K562 (cell line): Measurements from ENCODE around the gene USP37.

ENCODE experiments used
- ARID1B ChIP-seq: fragments of 450-650 bp; IDR thresholded peaks from 2 replicates; pipeline ENCODE4 v1.6.1; 2016; ENCODE audit warnings: antibody characterized with exemption, mild to moderate bottlenecking, inconsistent platforms
- BDP1 ChIP-seq: IDR thresholded peaks from 3 replicates; pipeline ENCODE4 v1.6.1; 2011; ENCODE audit not compliant: insufficient read length, insufficient read depth
- CHD2 ChIP-seq: IDR thresholded peaks from 2 replicates; pipeline ENCODE4 v1.6.1; 2011; ENCODE audit warnings: low read depth, low read length
- CXXC5 ChIP-seq: fragments of 250-450 bp; sonication (Bioruptor Pico); IDR thresholded peaks from 2 replicates; pipeline ENCODE4 v1.8.0; 2022; ENCODE audit warnings: inconsistent platforms, mild to moderate bottlenecking, moderate library complexity
- JUND ChIP-seq, 2 experiments: IDR thresholded peaks; 2 replicates in 1 of 2; 3 replicates in 1 of 2; pipeline ENCODE4 v1.6.1; 2011; ENCODE audit warnings: borderline replicate concordance in 2 of 2, low read depth in 2 of 2, low read length in 2 of 2, improper control_type of control experiment in 1 of 2, missing biosample characterization in 1 of 2, missing genetic modification characterization in 1 of 2, missing genetic modification reagents in 1 of 2
- MEF2D ChIP-seq: conservative IDR thresholded peaks from 2 replicates; pipeline ENCODE4 v1.6.1; 2016; ENCODE audit warnings: low read depth, missing genetic modification characterization, missing compliant biosample characterization
- POLR2AphosphoS5 ChIP-seq: IDR thresholded peaks from 2 replicates; pipeline ENCODE4 v1.6.1; 2011; ENCODE audit warnings: mild to moderate bottlenecking, low read depth, low read length, moderate library complexity; ENCODE audit not compliant: control insufficient read depth, insufficient read depth
- RFX1 ChIP-seq: fragments of 450-650 bp; IDR thresholded peaks from 2 replicates; pipeline ENCODE4 v1.6.1; 2016; ENCODE audit warnings: mild to moderate bottlenecking, moderate library complexity
- TBP ChIP-seq: optimal IDR thresholded peaks from 2 replicates; pipeline ENCODE3; 2011; ENCODE audit warnings: low read depth, low read length, improper control_type of control experiment
- ZNF134 ChIP-seq: fragments of 250-450 bp; sonication (Bioruptor Pico); conservative IDR thresholded peaks from 2 replicates; pipeline ENCODE4 v1.4.0; 2020
- TF ChIP-seq, protein P1 (sequence below): fragments of 450-650 bp; IDR thresholded peaks from 2 replicates; pipeline ENCODE4 v1.6.1; 2016

DNA sequence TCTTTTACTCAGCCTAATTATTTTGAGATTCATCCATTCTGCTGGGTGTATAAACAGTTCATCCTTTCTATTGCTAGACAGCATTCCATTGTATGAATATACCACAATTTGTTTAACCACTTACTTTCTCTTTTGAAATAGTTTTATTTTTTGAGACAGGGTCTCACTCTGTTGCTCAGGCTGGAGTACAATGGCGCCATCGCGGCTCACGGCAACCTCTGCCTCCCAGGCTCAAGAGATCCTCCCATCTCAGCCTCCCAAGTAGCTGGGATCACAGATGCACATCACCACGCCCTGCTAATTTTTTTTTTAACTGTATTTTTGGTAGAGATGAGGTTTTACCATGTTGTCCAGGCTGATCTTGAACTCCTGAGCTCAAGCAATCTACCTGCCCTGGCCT, 54.5 kb downstream of the USP37 start:
- TF ChIP-seq, protein P1, sequence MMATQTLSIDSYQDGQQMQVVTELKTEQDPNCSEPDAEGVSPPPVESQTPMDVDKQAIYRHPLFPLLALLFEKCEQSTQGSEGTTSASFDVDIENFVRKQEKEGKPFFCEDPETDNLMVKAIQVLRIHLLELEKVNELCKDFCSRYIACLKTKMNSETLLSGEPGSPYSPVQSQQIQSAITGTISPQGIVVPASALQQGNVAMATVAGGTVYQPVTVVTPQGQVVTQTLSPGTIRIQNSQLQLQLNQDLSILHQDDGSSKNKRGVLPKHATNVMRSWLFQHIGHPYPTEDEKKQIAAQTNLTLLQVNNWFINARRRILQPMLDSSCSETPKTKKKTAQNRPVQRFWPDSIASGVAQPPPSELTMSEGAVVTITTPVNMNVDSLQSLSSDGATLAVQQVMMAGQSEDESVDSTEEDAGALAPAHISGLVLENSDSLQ: no peak
- no peak for TF ChIP-seq JUND (IDR thresholded peaks at IDR 0.05; ENCODE audit: borderline replicate concordance, low read depth, low read length)
- no peak for TF ChIP-seq JUND (tag; IDR thresholded peaks at IDR 0.05; ENCODE audit: borderline replicate concordance, low read depth, low read length)
- TF ChIP-seq CHD2: no peak
- no peak for TF ChIP-seq TBP
- no peak for TF ChIP-seq MEF2D
- TF ChIP-seq CXXC5 (CRISPR knock-in tag): no peak
- TF ChIP-seq ZNF134 (CRISPR knock-in tag): no peak
- TF ChIP-seq POLR2AphosphoS5: no peak
- TF ChIP-seq BDP1: no peak
- TF ChIP-seq RFX1: no peak
- TF ChIP-seq ARID1B: no peak
